GM18505 (cell line): Measurements from ENCODE around the gene KRTAP16-1.
"Not testable (repeated sequence)": the region's sequence is repeated elsewhere in the genome, so short reads cannot be mapped to it uniquely, and the experiment has no call there.

Source experiments
- ATAC-seq: cut with Tn5 transposase; IDR thresholded peaks from one replicate; pipeline ENCODE4 v1.9.1; 2021; ENCODE audit not compliant: unreplicated experiment
- POLR2A ChIP-seq: IDR thresholded peaks from 4 replicates; pipeline ENCODE4 v1.6.1; 2011; ENCODE audit warnings: borderline replicate concordance; ENCODE audit not compliant: insufficient read depth, insufficient read length; ENCODE audit errors: extremely low read depth

The KRTAP16-1 gene

GRCh38 chr17:41271858-41272257 lies 37.3 kb downstream of the KRTAP16-1 start:
- no peak for ATAC-seq

GRCh38 chr17:41271323-41271722 lies 37.8 kb downstream of the KRTAP16-1 start:
- not testable (repeated sequence) for ATAC-seq

More at GRCh38 chr17:41271858-41272257, 37.3 kb downstream of the KRTAP16-1 start:
- no peak for TF ChIP-seq POLR2A

DNA sequence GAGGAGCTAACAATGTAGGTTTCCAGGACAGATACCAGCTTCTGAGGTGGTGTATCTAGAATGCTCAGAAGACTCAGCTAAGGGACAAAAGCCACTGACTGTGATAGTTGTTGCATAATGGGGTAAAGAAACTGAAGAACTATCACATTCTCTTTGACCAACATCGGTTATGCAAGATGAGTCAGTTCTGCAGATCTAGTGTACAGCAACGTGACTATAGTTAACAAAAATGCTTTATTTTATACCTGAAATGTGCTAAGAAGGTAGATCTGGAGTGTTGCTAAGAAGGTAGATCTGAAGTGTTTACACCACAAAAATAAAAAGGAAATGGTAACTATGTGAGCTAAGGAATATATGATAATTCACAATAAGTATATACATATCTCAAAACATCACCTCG lies 41.4 kb downstream of the KRTAP16-1 start:
- TF ChIP-seq POLR2A: no peak
- ATAC-seq: no peak

DNA sequence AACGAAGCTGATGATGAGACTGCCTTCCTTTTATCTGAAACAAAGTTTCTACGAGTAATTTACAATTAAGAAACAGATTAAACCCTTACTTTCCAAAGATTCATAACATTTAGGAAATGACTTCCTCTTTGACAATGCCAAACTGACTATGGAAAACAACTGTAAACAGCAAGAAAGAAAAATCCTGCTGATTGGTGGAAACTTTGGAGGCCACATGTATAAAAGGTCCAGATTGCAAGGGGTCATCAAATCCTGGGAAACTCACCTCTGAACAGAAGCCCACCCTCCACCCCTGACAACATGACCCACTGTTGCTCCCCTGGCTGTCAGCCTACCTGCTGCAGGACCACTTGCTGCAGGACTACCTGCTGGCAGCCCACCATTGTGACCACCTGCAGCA lies 44.0 kb downstream of the KRTAP16-1 start, which contains the start of gene KRTAP9-6:
TSS of gene KRTAP9-6 (plus strand) at position 301 of the 400 bp plus-strand sequence. CDS start at position 301, 0 bp downstream.
- ATAC-seq: no peak

DNA sequence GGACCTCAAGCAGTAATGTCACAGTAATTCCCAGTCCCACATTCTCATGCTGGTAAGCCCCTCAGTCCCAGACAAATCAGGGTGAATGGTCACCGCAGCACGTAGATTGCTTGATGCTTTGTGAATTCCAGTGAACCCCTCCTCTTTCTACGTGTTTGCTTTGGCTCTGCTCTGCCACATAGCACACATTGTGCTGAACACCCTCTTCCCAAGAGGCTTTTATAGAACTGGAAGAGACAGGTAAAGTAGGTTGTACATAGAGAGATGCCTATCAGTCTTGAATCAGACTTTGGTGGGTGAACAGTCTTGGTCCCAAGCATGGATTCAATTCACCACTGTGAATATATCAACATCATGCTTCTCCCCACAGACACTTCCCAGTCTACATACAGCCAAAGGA lies 44.5 kb downstream of the KRTAP16-1 start:
- TF ChIP-seq POLR2A: no peak

More for the DNA sequence above, 44.0 kb downstream of the KRTAP16-1 start, which contains the start of gene KRTAP9-6:
- TF ChIP-seq POLR2A: no peak

DNA sequence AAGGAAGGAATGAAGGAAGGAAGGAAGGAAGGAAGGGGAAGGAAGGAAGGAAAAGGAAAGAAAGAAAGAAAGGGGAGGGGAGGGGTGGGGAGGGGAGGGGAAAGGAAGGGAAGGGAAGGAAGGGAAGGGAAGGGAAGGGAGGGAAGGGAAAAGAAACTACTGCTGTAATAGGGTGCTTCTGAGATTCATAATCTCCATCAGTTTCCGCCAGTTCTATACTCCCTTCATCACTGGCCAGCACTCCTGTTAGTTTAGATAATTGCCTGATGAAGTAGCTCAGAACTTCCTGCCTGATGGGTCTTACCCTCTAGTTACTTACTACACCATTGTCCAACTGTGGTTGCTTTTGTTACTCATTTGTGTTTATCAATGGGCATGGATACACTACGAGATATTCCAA lies 45.9 kb downstream of the KRTAP16-1 start:
- no peak for ATAC-seq
- no peak for TF ChIP-seq POLR2A

More for the DNA sequence above, 44.5 kb downstream of the KRTAP16-1 start:
- no peak for ATAC-seq

- no peak for ATAC-seq
- no peak for TF ChIP-seq POLR2A
These were observed 50.7 kb downstream of the KRTAP16-1 start for GRCh38 chr17:41258406-41258805.
